Measurements from ENCODE around the gene MED28.

The MED28 gene

DNA sequence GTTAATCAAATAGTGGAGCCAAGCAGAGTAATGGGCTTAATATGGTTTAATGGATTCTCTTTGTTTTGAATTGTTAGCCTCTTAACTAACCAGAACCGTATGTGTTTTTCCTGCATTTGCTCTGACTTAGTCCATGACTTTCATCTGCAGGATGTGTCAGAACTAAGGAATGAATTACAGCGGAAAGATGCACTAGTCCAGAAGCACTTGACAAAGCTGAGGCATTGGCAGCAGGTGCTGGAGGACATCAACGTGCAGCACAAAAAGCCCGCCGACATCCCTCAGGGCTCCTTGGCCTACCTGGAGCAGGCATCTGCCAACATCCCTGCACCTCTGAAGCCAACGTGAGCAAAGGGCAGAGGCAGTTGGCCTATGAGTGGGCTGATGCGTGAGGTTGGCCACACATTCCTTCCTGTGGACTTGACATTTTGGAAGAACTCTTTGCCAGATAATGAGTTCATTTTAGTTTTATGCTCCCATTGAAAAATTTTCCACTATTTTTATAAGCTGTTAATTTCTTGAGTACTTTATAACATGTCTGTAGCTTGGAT is 9.1 kb downstream of the MED28 start:
- Histone ChIP-seq H3K9me2 (replicated peaks; ENCODE audit: low read depth, low read length) (no peaks in the 10 kb centered on the region), H3F3A (ENCODE audit: low read depth) (no peaks in the 10 kb centered on the region), H4K20me1 (ENCODE audit: insufficient read depth, low read length, poor library complexity, severe bottlenecking) (peaks cover 35% of the 10 kb centered on the region), H3K4me1 (ENCODE audit: insufficient read depth, low read length, poor library complexity, severe bottlenecking) (peaks cover 14% of the 10 kb centered on the region), H3K4me3 (ENCODE audit: low read length, poor library complexity, severe bottlenecking) (no peak overlapping the region), H3K4me2 (ENCODE audit: low read depth, low read length, poor library complexity, severe bottlenecking) (no peak overlapping the region), H3K36me3 (ENCODE audit: insufficient read depth, low read length) (peaks cover 88% of the 10 kb centered on the region), H2AFZ (ENCODE audit: low read length) (no peak overlapping the region), H3K27me3 (ENCODE audit: insufficient read depth, low read length, poor library complexity, severe bottlenecking) (no peaks in the 10 kb centered on the region), H3K9me3 (ENCODE audit: insufficient read depth, low read depth, low read length) (no peaks in the 10 kb centered on the region), H3K79me2 (ENCODE audit: insufficient read depth, low read length) (peaks cover 66% of the 10 kb centered on the region), H3K9ac (ENCODE audit: low read depth, low read length, poor library complexity, severe bottlenecking) (no peak overlapping the region)
- TF ChIP-seq EZH2phosphoT487 (IDR thresholded peaks at IDR 0.05; ENCODE audit: borderline replicate concordance) = no peak
- TF ChIP-seq, protein P1, sequence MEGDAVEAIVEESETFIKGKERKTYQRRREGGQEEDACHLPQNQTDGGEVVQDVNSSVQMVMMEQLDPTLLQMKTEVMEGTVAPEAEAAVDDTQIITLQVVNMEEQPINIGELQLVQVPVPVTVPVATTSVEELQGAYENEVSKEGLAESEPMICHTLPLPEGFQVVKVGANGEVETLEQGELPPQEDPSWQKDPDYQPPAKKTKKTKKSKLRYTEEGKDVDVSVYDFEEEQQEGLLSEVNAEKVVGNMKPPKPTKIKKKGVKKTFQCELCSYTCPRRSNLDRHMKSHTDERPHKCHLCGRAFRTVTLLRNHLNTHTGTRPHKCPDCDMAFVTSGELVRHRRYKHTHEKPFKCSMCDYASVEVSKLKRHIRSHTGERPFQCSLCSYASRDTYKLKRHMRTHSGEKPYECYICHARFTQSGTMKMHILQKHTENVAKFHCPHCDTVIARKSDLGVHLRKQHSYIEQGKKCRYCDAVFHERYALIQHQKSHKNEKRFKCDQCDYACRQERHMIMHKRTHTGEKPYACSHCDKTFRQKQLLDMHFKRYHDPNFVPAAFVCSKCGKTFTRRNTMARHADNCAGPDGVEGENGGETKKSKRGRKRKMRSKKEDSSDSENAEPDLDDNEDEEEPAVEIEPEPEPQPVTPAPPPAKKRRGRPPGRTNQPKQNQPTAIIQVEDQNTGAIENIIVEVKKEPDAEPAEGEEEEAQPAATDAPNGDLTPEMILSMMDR (conservative IDR thresholded peaks at IDR 0.05; ENCODE audit: low read length) = no peak

DNA sequence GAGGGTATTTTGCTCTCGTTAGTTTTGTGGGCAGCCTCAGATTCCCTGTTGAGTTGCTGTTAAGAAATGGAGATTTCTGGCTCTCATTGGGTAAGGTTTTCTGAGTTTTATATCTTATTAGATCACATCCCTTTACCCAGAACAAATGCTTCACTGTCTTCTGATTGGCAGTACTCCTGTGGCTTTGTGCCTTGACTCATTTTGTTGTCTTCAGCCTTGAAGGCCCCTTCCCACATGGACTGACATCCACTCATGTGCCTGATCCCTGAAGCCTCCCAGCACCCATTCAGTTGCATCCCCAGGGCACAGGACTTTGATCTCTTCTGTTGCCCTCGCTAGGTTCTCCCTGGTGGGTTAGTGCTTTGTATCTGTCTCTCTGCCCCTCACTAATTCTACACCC is 10.4 kb downstream of the MED28 start:
- Histone ChIP-seq H3K9ac (ENCODE audit: low read depth, low read length, poor library complexity, severe bottlenecking) (no peak overlapping the region), H3F3A (ENCODE audit: low read depth) (no peaks in the 10 kb centered on the region), H2AFZ (ENCODE audit: low read length) (no peak overlapping the region), H3K27me3 (ENCODE audit: insufficient read depth, low read length, poor library complexity, severe bottlenecking) (no peaks in the 10 kb centered on the region), H3K9me2 (replicated peaks; ENCODE audit: low read depth, low read length) (no peaks in the 10 kb centered on the region), H3K4me3 (ENCODE audit: low read length, poor library complexity, severe bottlenecking) (no peak overlapping the region), H3K36me3 (ENCODE audit: insufficient read depth, low read length) (peaks cover 96% of the 10 kb centered on the region), H3K79me2 (ENCODE audit: insufficient read depth, low read length) (peaks cover 59% of the 10 kb centered on the region), H3K9me3 (ENCODE audit: insufficient read depth, low read depth, low read length) (no peaks in the 10 kb centered on the region), H3K4me2 (ENCODE audit: low read depth, low read length, poor library complexity, severe bottlenecking) (no peak overlapping the region), H3K4me1 (ENCODE audit: insufficient read depth, low read length, poor library complexity, severe bottlenecking) (peaks cover 4% of the 10 kb centered on the region), H4K20me1 (ENCODE audit: insufficient read depth, low read length, poor library complexity, severe bottlenecking) (peaks cover 28% of the 10 kb centered on the region)
- TF ChIP-seq, protein P1 (conservative IDR thresholded peaks at IDR 0.05; ENCODE audit: low read length) = no peak
- no peak for TF ChIP-seq EZH2phosphoT487 (IDR thresholded peaks at IDR 0.05; ENCODE audit: borderline replicate concordance)

DNA sequence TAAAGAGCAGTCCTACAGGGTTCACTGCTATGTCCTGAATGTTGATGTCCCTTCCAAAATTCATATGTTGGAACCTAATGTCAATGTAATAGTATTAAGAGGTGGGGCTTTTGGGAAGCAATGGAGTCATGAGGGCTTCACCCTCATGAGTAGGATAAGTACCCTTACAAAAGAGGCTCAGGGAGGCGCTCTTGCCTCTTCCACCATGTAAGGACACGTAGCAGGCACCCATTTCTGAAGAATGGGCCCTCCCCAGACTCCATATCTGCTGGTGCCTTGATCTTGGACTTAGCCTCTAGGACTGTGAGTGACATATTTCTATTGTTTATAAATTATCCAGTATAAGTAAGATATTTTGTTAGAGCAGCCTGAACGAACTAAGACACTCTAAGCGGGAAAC is 15.8 kb downstream of the MED28 start:
- Histone ChIP-seq H3K36me3 (ENCODE audit: insufficient read depth, low read length) (peaks cover 83% of the 10 kb centered on the region), H3K4me3 (ENCODE audit: low read length, poor library complexity, severe bottlenecking) (no peak overlapping the region), H3K4me2 (ENCODE audit: low read depth, low read length, poor library complexity, severe bottlenecking) (no peak overlapping the region), H3K27me3 (ENCODE audit: insufficient read depth, low read length, poor library complexity, severe bottlenecking) (no peaks in the 10 kb centered on the region), H3F3A (ENCODE audit: low read depth) (no peaks in the 10 kb centered on the region; the same call in 1 of the 2 replicates), H3K9me2 (replicated peaks; ENCODE audit: low read depth, low read length) (no peaks in the 10 kb centered on the region), H3K9ac (ENCODE audit: low read depth, low read length, poor library complexity, severe bottlenecking) (no peak overlapping the region), H2AFZ (ENCODE audit: low read length) (no peak overlapping the region), H4K20me1 (ENCODE audit: insufficient read depth, low read length, poor library complexity, severe bottlenecking) (peaks cover 11% of the 10 kb centered on the region), H3K79me2 (ENCODE audit: insufficient read depth, low read length) (peaks cover 12% of the 10 kb centered on the region; the same call in 1 of the 2 replicates), H3K9me3 (ENCODE audit: insufficient read depth, low read depth, low read length) (no peaks in the 10 kb centered on the region), H3K4me1 (ENCODE audit: insufficient read depth, low read length, poor library complexity, severe bottlenecking) (peaks cover 2% of the 10 kb centered on the region)
- no peak for TF ChIP-seq EZH2phosphoT487 (IDR thresholded peaks at IDR 0.05; ENCODE audit: borderline replicate concordance)
- TF ChIP-seq, protein P1 (conservative IDR thresholded peaks at IDR 0.05; ENCODE audit: low read length) = no peak
